ENCODE measurements around the gene PPP6R1. TPM values are rescaled to one million over a fixed set of nuclear protein-coding genes. Genes with fewer than 3 reads are reported as not detected.

Gene PPP6R1
- total and polyA plus RNA-seq, 11 donors = 28.6 to 60.4 (median 41.1) TPM

DNA sequence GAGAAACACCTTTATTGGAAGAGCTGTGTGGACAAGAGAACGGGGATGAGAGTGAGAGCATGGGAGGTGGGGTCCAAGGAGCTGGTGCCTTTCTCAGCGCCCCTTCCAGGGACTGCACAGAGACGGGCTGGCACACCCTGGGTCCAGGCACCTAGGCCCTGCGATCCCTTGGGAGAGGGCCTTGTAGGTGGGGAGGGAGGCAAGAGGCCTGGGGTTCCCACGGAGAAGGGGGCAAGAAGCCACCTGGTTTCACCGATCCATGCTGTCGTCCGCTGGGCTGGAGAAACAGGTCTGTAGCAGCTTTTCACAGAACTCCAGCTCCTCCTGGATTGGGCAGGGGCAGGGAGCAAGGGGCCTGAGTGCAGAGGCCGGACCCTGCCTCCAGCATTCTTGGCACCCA is 3.5 kb upstream of the PPP6R1 start:
- TF ChIP-seq, protein P1, sequence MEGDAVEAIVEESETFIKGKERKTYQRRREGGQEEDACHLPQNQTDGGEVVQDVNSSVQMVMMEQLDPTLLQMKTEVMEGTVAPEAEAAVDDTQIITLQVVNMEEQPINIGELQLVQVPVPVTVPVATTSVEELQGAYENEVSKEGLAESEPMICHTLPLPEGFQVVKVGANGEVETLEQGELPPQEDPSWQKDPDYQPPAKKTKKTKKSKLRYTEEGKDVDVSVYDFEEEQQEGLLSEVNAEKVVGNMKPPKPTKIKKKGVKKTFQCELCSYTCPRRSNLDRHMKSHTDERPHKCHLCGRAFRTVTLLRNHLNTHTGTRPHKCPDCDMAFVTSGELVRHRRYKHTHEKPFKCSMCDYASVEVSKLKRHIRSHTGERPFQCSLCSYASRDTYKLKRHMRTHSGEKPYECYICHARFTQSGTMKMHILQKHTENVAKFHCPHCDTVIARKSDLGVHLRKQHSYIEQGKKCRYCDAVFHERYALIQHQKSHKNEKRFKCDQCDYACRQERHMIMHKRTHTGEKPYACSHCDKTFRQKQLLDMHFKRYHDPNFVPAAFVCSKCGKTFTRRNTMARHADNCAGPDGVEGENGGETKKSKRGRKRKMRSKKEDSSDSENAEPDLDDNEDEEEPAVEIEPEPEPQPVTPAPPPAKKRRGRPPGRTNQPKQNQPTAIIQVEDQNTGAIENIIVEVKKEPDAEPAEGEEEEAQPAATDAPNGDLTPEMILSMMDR (IDR thresholded peaks at IDR 0.05) = no peak
- TF ChIP-seq POLR2A (IDR thresholded peaks at IDR 0.05) = no peak
- intact Hi-C loops (cut with DNase I) = no loop called here
- 95 to 98% (median 96%) methylated on average over 9 of the region's 9 CpGs for WGBS, 4 donors
- H3K4me3 ChIP-seq = no peak overlapping the region
- no peaks in the 10 kb centered on the region for H3K27me3 ChIP-seq
- H3K27ac ChIP-seq = no peak overlapping the region
- H3K9me3 ChIP-seq = no peaks in the 10 kb centered on the region
- H3K4me1 ChIP-seq = peaks cover 4 to 18% (median 12%) of the 10 kb centered on the region in 12 donors
- H3K36me3 ChIP-seq = peaks cover 0 to 8% (median 0%) of the 10 kb centered on the region in 9 donors
- DNase-seq (no peak), ATAC-seq (no peak)

DNA sequence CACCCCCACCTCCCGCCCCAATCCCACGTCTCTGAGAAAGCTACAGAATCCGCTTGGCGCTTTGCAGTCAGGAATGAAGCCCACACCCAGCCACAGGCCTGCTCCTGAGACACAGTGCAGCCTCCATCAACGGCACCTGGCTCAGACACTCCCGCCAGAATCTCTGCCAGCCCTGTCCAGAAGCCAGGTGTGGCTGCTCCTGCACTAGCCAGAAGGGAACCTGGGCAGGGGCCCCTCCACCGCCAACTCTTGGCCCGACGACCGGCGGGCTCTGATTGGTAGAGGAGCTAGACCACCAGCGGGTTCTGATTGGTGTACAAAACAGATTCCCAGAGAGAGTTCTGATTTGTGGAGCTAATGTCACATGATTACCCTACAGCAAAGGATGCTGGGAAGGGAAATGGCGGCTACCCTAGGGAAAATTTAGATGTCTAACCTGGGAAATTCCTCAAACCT is 2.9 kb upstream of the PPP6R1 start:
- Histone ChIP-seq H3K9me3 (no peaks in the 10 kb centered on the region), H3K4me1 (peaks cover 4 to 24% (median 19%) of the 10 kb centered on the region in 12 donors), H3K4me3 (no peak overlapping the region), H3K27ac (no peak overlapping the region), H3K27me3 (no peaks in the 10 kb centered on the region), H3K36me3 (peaks cover 0 to 8% (median 0%) of the 10 kb centered on the region in 9 donors)
- WGBS, 4 donors = 94 to 99% (median 95%) methylated on average over 13 of the region's 13 CpGs
- TF ChIP-seq, protein P1 (IDR thresholded peaks at IDR 0.05) = no peak
- TF ChIP-seq POLR2A (IDR thresholded peaks at IDR 0.05) = no peak
- ATAC-seq = no peak
- DNase-seq = no peak
- intact Hi-C loops (cut with DNase I) = no loop called here

DNA sequence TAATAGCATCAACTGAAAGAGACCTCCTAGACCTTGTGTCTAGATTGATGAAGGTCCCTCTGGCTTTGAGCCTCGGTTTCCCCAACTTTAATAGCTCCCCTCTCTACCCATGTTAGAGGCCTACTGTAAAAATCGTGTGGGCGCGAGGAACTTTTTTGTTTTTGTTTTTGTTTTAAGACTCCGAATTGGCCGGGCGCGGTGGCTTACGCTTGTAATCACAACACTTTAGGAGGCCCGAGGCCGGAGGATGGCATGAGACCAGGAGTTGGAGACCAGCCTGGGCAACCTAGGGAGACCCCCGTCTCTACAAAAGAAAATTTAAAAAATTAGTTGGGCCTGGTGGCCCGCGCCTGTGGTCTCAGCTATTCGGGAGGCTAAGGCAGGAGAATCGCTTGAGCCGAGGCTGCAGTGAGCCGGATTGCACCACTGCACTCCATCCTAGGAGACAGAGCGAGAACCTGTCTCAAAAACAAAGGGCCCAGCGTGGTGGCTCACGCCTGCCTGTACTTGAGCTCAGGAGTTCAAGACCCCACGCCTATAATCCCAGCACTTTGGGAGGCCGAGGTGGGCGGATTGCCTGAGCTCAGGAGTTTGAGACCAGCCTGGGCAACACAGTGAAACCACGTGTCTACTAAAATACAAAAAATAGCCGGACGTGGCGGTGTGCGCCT is 858 bp upstream of the PPP6R1 start:
- TF ChIP-seq, protein P1 (IDR thresholded peaks at IDR 0.05) = no peak
- TF ChIP-seq POLR2A (IDR thresholded peaks at IDR 0.05) = no peak
- peak overlapping the region; percentile 85 to 98 (median 94) for H3K27ac ChIP-seq
- whole genome bisulfite sequencing, 4 donors = 44 to 51% (median 47%) methylated on average over 29 of the region's 29 CpGs

DNA sequence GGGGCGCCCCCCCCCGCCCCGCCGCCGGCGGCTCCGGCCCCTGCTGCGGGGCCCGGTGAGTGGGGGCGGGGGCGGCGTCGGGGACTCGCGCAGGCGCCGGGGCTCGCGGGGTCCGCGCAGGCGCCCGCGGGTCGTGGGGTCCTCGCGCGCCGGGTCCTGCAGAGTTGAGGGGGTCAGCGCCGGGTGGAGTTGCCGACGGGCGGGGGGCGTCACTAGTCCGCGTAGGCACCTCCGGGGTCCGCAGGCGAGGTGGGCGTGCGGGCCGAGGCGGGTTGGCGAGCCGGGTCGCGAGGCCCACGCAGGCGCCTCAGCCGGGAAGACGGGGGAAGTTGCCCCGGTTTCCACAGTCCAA is 365 bp downstream of the PPP6R1 start:
- WGBS, 4 donors = 0 to 1% (median 1%) methylated on average over 2 to 53 of the region's 53 CpGs; no CpG with 5 or more reads in 1 of the 4 donors
- no peak for DNase-seq
- peaks cover 4 to 56% (median 47%) of the 10 kb centered on the region in 12 donors for H3K4me1 ChIP-seq

More for the DNA sequence above, 858 bp upstream of the PPP6R1 start:
- Histone ChIP-seq H3K4me1 (peaks cover 4 to 45% (median 38%) of the 10 kb centered on the region in 12 donors), H3K27me3 (no peaks in the 10 kb centered on the region), H3K36me3 (peaks cover 0 to 5% (median 0%) of the 10 kb centered on the region in 9 donors), H3K4me3 (peak overlapping the region; percentile 10 to 99 (median 94)), H3K9me3 (no peaks in the 10 kb centered on the region)
- ATAC-seq (no peak), DNase-seq (peak in 1 of 5 donors; percentile 47)
- intact Hi-C loops (cut with DNase I) = loop anchor here in 6 of 10 donors (1.0 to 5.0 kb wide), 7 partner anchors 21 to 202 kb away; partner anchors contain the start of genes HSPBP1 (in 2 of the 6), KMT5C (in 2 of the 6), ISOC2 (in 1 of the 6) and RPL28 (in 1 of the 6)

More for the DNA sequence above, 365 bp downstream of the PPP6R1 start:
- Histone ChIP-seq H3K9me3 (no peaks in the 10 kb centered on the region), H3K27me3 (no peaks in the 10 kb centered on the region), H3K36me3 (peaks cover 0 to 8% (median 0%) of the 10 kb centered on the region in 9 donors), H3K27ac (peak overlapping the region; percentile 80 to 98 (median 94)), H3K4me3 (peak overlapping the region; percentile 76 to 99 (median 94))
- intact Hi-C loops (cut with DNase I) = loop anchor here in 4 of 10 donors (1.0 to 5.0 kb wide), 4 partner anchors 22 to 46 kb away; partner anchors contain the start of gene HSPBP1 (in 1 of the 4)
- TF ChIP-seq, protein P1 (IDR thresholded peaks at IDR 0.05) = no peak
- TF ChIP-seq POLR2A (IDR thresholded peaks at IDR 0.05) = no peak
- ATAC-seq = peak in 3 of 4 donors; percentile 2 to 29 (median 8)
